HEK293 (cell line): ENCODE data around the gene AOAH.

Experiments used
- CTCF ChIA-PET: fragments of 350-600 bp; formaldehyde crosslinking; extraction: SDS; loops from one replicate; lab custom pipeline; 2021; ENCODE audit warnings: antibody characterized with exemption; lab: Yijun Ruan, JAX
- POLR2A ChIA-PET: fragments of 300-600 bp; formaldehyde crosslinking; extraction: SDS; loops from one replicate; lab custom pipeline; 2020; ENCODE audit warnings: antibody characterized with exemption, inconsistent platforms; lab: Yijun Ruan, JAX
- H3K27ac ChIP-seq: fragments of 200-500 bp; sonication (Bioruptor generic); 2 replicates; pipeline ENCODE4 v1.5.1; 2014; ENCODE audit warnings: low read depth, low read length, control low read depth, inconsistent platforms; ENCODE audit errors: extremely low read depth
- H3K36me3 ChIP-seq, 2 experiments: fragments of 200-500 bp in 1 of 2; sonication (Bioruptor generic) in 1 of 2; 1 replicate in 1 of 2; 2 replicates in 1 of 2; pipeline ENCODE4 v1.5.1; 2014 to 2017; ENCODE audit warnings: inconsistent platforms in 2 of 2, low read length in 2 of 2; ENCODE audit not compliant: control insufficient read depth in 2 of 2, insufficient read depth in 1 of 2
- H3K4me1 ChIP-seq: fragments of 200-500 bp; sonication (Bioruptor generic); 2 replicates; pipeline ENCODE4 v1.5.1; 2014; ENCODE audit warnings: mild to moderate bottlenecking, low read length, inconsistent platforms; ENCODE audit not compliant: control insufficient read depth, insufficient read depth
- H3K4me3 ChIP-seq: 2 replicates; pipeline ENCODE4 v1.5.1; 2011; ENCODE audit warnings: low read depth, mild to moderate bottlenecking, control low read depth, low read length, moderate library complexity
- H3K9me3 ChIP-seq: fragments of 200-500 bp; sonication (Bioruptor generic); 2 replicates; pipeline ENCODE4 v1.5.1; 2014; ENCODE audit warnings: low read depth, low read length, inconsistent platforms; ENCODE audit not compliant: control insufficient read depth, insufficient read depth
- BCL11B ChIP-seq: fragments of 450-650 bp; formaldehyde crosslinking; IDR thresholded peaks from 2 replicates; pipeline ENCODE4 v1.5.1; 2016; ENCODE audit warnings: low read depth, missing biosample characterization, missing genetic modification characterization
- GLIS2 ChIP-seq: fragments of 450-650 bp; formaldehyde crosslinking; IDR thresholded peaks from 2 replicates; pipeline ENCODE4 v1.5.1; 2016; ENCODE audit warnings: missing biosample characterization, missing genetic modification characterization
- HOXD13 ChIP-seq: sonication (generic); formaldehyde crosslinking; IDR thresholded peaks from 2 replicates; pipeline ENCODE4 v1.8.0; 2022; ENCODE audit warnings: missing genetic modification reagents, borderline replicate concordance
- SP2 ChIP-seq: fragments of 450-650 bp; formaldehyde crosslinking; IDR thresholded peaks from 2 replicates; pipeline ENCODE4 v1.5.1; 2016; ENCODE audit warnings: missing biosample characterization, missing genetic modification characterization
- ZEB2 ChIP-seq: fragments of 450-650 bp; formaldehyde crosslinking; IDR thresholded peaks from 2 replicates; pipeline ENCODE4 v1.5.1; 2016; ENCODE audit warnings: missing biosample characterization, missing genetic modification characterization
- ZNF121 ChIP-seq: fragments of 450-650 bp; formaldehyde crosslinking; IDR thresholded peaks from 2 replicates; pipeline ENCODE4 v1.5.1; 2016; ENCODE audit warnings: missing biosample characterization, missing genetic modification characterization
- ZNF274 ChIP-seq, 2 experiments: fragments of 200-500 bp in 1 of 2; fragments of 450-650 bp in 1 of 2; sonication (Bioruptor generic) in 1 of 2; formaldehyde crosslinking in 1 of 2; IDR thresholded peaks; 2 replicates each; pipeline versions ENCODE4 v1.5.1 to v1.6.1; 2014 to 2016; ENCODE audit warnings: borderline replicate concordance in 1 of 2, inconsistent platforms in 1 of 2, low read length in 1 of 2, missing biosample characterization in 1 of 2, missing genetic modification characterization in 1 of 2
- ZNF324 ChIP-seq: fragments of 450-650 bp; formaldehyde crosslinking; IDR thresholded peaks from 2 replicates; pipeline ENCODE4 v1.5.1; 2016; ENCODE audit warnings: missing biosample characterization, missing genetic modification characterization
- ZNF426 ChIP-seq: fragments of 450-650 bp; formaldehyde crosslinking; IDR thresholded peaks from 2 replicates; pipeline ENCODE4 v1.5.1; 2017; ENCODE audit warnings: missing biosample characterization, missing genetic modification characterization, mild to moderate bottlenecking, inconsistent platforms, moderate library complexity
- ZNF555 ChIP-seq: fragments of 450-650 bp; formaldehyde crosslinking; conservative IDR thresholded peaks from 2 replicates; pipeline ENCODE4 v1.5.1; 2017; ENCODE audit warnings: missing biosample characterization, mild to moderate bottlenecking, missing genetic modification characterization, inconsistent platforms
- ZNF571 ChIP-seq: fragments of 450-650 bp; formaldehyde crosslinking; IDR thresholded peaks from 2 replicates; pipeline ENCODE4 v1.5.0; 2017; ENCODE audit warnings: missing biosample characterization, missing genetic modification characterization
- ZNF585B ChIP-seq: fragments of 450-650 bp; formaldehyde crosslinking; IDR thresholded peaks from 2 replicates; pipeline ENCODE4 v1.5.1; 2016; ENCODE audit warnings: missing biosample characterization, missing genetic modification characterization
- ZNF626 ChIP-seq: fragments of 450-650 bp; sonication (Bioruptor Pico); formaldehyde crosslinking; IDR thresholded peaks from 2 replicates; pipeline ENCODE4 v1.5.1; 2018; ENCODE audit warnings: missing biosample characterization, missing genetic modification characterization, inconsistent platforms
- ZNF747 ChIP-seq: fragments of 450-650 bp; formaldehyde crosslinking; IDR thresholded peaks from 2 replicates; pipeline ENCODE4 v1.5.1; 2016; ENCODE audit warnings: missing biosample characterization, missing genetic modification characterization
- ZNF830 ChIP-seq: fragments of 450-650 bp; IDR thresholded peaks from 2 replicates; pipeline ENCODE4 v1.5.0; 2018; ENCODE audit warnings: missing biosample characterization, missing genetic modification characterization, low read depth, mild to moderate bottlenecking, moderate library complexity
- TF ChIP-seq, protein P1 (sequence below): fragments of 450-650 bp; formaldehyde crosslinking; IDR thresholded peaks from 2 replicates; pipeline ENCODE4 v1.5.1; 2016; ENCODE audit warnings: missing biosample characterization, missing genetic modification characterization
- TF ChIP-seq, protein P2 (sequence below): fragments of 450-650 bp; formaldehyde crosslinking; IDR thresholded peaks from 2 replicates; pipeline ENCODE4 v1.5.1; 2016; ENCODE audit warnings: missing biosample characterization, missing genetic modification characterization
- TF ChIP-seq, protein P3 (sequence below): fragments of 450-650 bp; formaldehyde crosslinking; IDR thresholded peaks from 2 replicates; pipeline ENCODE4 v1.5.1; 2017; ENCODE audit warnings: missing biosample characterization, missing genetic modification characterization
- TF ChIP-seq, protein P4 (sequence below): fragments of 450-650 bp; formaldehyde crosslinking; IDR thresholded peaks from 2 replicates; pipeline ENCODE4 v1.5.1; 2017; ENCODE audit warnings: missing biosample characterization, missing genetic modification characterization
- TF ChIP-seq, protein P5 (sequence below): fragments of 450-650 bp; formaldehyde crosslinking; IDR thresholded peaks from 2 replicates; pipeline ENCODE4 v1.5.1; 2016; ENCODE audit warnings: missing biosample characterization, missing genetic modification characterization, borderline replicate concordance

The AOAH gene

DNA sequence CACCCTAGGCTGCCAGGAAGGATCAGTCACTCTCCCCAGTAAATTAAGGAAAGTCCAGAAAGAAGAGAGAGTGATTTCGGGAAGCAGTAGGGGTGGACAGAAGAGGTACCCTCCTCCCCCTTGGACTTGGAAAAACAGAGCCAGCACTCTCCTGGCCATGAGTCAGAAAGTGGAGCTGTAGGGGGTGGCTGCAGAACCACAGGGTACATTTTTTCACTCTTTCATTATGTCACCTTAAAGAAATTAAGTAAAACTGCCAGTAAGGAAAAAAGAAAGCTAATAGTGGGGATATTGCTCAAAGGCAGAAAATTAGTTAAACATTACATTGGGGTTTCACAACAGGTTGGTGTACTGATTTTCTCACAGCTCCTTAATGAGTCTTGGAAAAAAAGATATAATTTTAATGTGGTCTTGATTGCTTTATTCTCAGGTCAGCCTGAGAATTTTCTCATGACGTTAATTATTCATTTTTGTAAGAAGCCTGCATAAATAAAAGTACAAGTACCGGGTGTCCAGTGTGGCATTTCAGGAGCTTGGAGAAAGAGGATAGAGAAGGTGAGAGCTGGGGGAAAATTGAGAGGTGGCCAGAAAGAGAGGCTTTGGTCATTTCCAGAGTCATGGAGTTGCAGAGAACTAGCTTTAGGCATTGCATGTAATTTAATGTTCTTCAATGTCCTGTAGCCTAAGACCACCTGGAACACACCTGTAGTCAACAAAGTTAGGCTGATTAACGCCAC is 23.2 kb upstream of the AOAH start (continued):
- TF ChIP-seq, protein P1, sequence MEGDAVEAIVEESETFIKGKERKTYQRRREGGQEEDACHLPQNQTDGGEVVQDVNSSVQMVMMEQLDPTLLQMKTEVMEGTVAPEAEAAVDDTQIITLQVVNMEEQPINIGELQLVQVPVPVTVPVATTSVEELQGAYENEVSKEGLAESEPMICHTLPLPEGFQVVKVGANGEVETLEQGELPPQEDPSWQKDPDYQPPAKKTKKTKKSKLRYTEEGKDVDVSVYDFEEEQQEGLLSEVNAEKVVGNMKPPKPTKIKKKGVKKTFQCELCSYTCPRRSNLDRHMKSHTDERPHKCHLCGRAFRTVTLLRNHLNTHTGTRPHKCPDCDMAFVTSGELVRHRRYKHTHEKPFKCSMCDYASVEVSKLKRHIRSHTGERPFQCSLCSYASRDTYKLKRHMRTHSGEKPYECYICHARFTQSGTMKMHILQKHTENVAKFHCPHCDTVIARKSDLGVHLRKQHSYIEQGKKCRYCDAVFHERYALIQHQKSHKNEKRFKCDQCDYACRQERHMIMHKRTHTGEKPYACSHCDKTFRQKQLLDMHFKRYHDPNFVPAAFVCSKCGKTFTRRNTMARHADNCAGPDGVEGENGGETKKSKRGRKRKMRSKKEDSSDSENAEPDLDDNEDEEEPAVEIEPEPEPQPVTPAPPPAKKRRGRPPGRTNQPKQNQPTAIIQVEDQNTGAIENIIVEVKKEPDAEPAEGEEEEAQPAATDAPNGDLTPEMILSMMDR (tag by site-specific recombination), result no peak
- TF ChIP-seq ZNF426 (tag by site-specific recombination) (no peak), ZNF585B (no peak), HOXD13 (CRISPR knock-in tag) (no peak)

DNA sequence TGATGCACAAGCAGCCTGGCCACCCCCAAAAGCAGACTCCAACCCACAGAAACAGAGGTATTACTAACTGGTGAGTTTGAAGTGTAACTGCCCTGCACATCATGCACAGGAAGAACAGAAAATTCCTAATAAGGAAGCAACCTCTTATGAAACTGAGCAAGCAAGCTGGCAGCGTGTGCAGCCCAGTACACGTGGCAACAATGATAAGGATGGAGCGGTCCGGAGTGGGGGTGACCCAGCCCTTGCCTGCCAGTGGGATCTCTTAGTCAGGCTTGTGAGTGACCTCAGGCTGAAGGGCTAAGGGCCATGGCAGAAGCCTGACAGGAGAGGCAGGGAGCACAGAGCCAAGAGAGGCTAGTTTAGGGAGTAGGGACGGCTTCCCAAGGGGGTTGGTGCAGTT is 22.1 kb upstream of the AOAH start:
- no peaks in the 10 kb centered on the region for H3K9me3 ChIP-seq
- TF ChIP-seq ZNF274 (IDR thresholded peaks at IDR 0.05; ENCODE audit: low read length) (no peak), ZNF274 (tag by site-specific recombination; IDR thresholded peaks at IDR 0.05; ENCODE audit: borderline replicate concordance) (no peak), ZNF555 (tag by site-specific recombination) (no peak), BCL11B (tag by site-specific recombination) (no peak), SP2 (tag by site-specific recombination) (no peak), ZEB2 (tag by site-specific recombination) (no peak), HOXD13 (CRISPR knock-in tag) (no peak), ZNF121 (tag by site-specific recombination) (no peak)
- TF ChIP-seq, protein P2, sequence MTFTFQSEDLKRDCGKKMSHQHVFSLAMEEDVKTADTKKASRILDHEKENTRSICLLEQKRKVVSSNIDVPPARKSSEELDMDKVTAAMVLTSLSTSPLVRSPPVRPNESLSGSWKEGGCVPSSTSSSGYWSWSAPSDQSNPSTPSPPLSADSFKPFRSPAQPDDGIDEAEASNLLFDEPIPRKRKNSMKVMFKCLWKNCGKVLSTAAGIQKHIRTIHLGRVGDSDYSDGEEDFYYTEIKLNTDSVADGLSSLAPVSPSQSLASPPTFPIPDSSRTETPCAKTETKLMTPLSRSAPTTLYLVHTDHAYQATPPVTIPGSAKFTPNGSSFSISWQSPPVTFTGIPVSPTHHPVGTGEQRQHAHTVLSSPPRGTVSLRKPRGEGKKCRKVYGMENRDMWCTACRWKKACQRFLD (tag by site-specific recombination), result no peak
- TF ChIP-seq, protein P3, sequence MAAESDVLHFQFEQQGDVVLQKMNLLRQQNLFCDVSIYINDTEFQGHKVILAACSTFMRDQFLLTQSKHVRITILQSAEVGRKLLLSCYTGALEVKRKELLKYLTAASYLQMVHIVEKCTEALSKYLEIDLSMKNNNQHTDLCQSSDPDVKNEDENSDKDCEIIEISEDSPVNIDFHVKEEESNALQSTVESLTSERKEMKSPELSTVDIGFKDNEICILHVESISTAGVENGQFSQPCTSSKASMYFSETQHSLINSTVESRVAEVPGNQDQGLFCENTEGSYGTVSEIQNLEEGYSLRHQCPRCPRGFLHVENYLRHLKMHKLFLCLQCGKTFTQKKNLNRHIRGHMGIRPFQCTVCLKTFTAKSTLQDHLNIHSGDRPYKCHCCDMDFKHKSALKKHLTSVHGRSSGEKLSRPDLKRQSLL (tag by site-specific recombination), result no peak
- ChIA-PET CTCF (interaction anchor here (0.6 kb wide), 1 partner anchor 19 kb away, joined by 4 read pairs; no protein-coding TSS in a partner anchor), POLR2A (no interaction called here)
- H3K27ac ChIP-seq, result no peak overlapping the region
- no peak overlapping the region for H3K4me3 ChIP-seq
- no peaks in the 10 kb centered on the region for H3K4me1 ChIP-seq
- H3K36me3 ChIP-seq, result no peaks in the 10 kb centered on the region

DNA sequence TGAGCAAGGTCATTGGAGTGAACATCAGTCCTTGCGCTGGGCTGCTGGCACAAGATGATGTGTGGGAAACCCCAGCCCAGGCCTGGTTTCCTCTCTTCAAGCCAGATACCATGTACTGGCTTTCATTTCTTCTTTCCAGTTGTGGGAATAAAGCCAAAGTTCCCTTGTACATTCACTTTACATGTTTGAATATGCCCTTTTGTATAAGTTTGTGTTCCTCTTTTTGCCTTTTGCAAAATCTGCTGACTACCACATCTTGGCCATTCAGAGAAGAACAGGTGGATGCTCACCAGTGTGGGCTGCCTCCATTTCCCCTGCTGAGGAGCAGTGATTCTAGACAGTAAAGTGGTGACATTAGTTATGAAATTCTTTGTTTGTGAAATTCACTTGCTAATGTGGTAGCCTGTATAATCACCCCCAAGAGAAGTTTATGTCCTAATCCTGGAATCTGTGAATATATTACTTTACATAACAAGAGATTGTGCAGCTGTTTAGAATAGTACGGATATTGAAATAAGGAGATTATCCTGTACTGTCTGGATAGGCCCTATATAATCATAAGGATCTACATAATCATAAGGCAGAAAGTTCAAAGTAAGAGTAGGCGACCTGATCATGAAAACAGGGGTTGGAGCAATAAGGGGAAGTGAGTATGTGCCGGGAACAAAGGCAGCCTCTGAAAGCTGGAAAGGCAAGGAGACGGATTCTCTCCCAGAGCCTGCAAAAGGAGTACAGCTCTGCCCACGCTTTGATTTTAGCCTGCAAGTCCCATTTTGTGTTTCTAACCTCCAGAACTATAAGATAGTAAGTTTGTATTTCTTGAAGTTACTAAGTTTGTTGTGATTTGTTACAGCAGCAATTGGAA is 18.8 kb upstream of the AOAH start:
- no peak overlapping the region for H3K27ac ChIP-seq
- no peak overlapping the region for H3K4me3 ChIP-seq
- ChIA-PET POLR2A (no interaction called here), CTCF (interaction anchor here (0.7 kb wide), 1 partner anchor 255 kb away, joined by 3 read pairs; no protein-coding TSS in a partner anchor)
- no peaks in the 10 kb centered on the region for H3K36me3 ChIP-seq
- H3K4me1 ChIP-seq, result no peaks in the 10 kb centered on the region
- H3K9me3 ChIP-seq, result no peaks in the 10 kb centered on the region
- TF ChIP-seq GLIS2 (tag by site-specific recombination) (no peak), ZNF324 (tag by site-specific recombination) (no peak), ZNF626 (no peak), ZNF571 (tag by site-specific recombination) (no peak), ZNF830 (no peak), ZNF747 (tag by site-specific recombination) (no peak)
- TF ChIP-seq, protein P4, sequence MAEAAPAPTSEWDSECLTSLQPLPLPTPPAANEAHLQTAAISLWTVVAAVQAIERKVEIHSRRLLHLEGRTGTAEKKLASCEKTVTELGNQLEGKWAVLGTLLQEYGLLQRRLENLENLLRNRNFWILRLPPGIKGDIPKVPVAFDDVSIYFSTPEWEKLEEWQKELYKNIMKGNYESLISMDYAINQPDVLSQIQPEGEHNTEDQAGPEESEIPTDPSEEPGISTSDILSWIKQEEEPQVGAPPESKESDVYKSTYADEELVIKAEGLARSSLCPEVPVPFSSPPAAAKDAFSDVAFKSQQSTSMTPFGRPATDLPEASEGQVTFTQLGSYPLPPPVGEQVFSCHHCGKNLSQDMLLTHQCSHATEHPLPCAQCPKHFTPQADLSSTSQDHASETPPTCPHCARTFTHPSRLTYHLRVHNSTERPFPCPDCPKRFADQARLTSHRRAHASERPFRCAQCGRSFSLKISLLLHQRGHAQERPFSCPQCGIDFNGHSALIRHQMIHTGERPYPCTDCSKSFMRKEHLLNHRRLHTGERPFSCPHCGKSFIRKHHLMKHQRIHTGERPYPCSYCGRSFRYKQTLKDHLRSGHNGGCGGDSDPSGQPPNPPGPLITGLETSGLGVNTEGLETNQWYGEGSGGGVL, result no peak
- TF ChIP-seq, protein P5, sequence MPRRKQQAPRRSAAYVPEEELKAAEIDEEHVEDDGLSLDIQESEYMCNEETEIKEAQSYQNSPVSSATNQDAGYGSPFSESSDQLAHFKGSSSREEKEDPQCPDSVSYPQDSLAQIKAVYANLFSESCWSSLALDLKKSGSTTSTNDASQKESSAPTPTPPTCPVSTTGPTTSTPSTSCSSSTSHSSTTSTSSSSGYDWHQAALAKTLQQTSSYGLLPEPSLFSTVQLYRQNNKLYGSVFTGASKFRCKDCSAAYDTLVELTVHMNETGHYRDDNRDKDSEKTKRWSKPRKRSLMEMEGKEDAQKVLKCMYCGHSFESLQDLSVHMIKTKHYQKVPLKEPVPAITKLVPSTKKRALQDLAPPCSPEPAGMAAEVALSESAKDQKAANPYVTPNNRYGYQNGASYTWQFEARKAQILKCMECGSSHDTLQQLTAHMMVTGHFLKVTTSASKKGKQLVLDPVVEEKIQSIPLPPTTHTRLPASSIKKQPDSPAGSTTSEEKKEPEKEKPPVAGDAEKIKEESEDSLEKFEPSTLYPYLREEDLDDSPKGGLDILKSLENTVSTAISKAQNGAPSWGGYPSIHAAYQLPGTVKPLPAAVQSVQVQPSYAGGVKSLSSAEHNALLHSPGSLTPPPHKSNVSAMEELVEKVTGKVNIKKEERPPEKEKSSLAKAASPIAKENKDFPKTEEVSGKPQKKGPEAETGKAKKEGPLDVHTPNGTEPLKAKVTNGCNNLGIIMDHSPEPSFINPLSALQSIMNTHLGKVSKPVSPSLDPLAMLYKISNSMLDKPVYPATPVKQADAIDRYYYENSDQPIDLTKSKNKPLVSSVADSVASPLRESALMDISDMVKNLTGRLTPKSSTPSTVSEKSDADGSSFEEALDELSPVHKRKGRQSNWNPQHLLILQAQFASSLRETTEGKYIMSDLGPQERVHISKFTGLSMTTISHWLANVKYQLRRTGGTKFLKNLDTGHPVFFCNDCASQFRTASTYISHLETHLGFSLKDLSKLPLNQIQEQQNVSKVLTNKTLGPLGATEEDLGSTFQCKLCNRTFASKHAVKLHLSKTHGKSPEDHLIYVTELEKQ (tag by site-specific recombination), result no peak
